Kidney capillary endothelial cell (primary cell): ENCODE measurements around the gene FYB2.

ENCODE experiments used
- DNase-seq: peaks from one replicate; pipeline ENCODE4 v3.0.0-alpha.2; 2018; ENCODE audit warnings: low spot score

FYB2 gene

GRCh38 chr1:56834137-56834900 lies 15.1 kb upstream of the FYB2 start:
- no peak for DNase-seq

GRCh38 chr1:56833088-56833487 lies 13.9 kb upstream of the FYB2 start:
- no peak for DNase-seq

DNA sequence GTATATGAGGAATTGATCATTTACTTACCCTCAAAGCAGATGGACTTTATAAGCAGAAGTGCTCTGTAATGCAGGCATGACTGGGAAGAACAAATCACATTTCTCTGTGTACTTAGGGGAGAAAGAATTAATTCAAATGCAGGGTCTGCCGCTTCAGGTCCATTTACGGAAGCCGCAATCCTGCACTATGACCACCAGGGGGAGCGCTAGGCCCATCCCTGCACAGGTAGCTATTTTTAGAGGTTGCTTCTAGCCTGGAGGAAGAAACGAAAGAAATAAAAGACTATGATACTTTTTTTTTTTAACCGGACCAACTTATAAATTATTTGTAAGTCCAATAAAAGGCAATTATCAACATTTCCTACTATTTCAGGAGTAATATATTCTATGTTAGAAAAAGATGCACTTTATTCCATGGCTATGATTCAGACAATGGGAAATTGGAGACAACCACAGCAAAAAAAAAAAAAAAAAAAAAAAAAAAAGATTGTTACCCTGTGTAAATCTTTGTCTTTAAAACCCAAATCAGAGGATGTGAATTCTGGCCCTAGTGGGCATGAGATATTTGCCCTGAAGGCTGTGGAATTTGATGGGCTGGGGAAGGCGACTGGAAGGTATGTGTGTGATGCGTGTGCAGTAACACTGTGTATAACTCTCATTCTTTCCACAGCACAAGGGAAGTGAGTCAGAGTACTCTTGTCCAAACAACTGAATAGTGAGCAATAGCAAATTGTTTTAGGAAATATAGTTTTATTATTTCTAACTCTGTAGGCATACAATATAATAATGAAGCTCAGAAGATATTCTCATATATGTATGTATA lies 12.9 kb upstream of the FYB2 start:
- DNase-seq, result peak; percentile 89

- DNase-seq, result no peak
Observed at GRCh38 chr1:56830052-56830451, 10.8 kb upstream of the FYB2 start.

DNA sequence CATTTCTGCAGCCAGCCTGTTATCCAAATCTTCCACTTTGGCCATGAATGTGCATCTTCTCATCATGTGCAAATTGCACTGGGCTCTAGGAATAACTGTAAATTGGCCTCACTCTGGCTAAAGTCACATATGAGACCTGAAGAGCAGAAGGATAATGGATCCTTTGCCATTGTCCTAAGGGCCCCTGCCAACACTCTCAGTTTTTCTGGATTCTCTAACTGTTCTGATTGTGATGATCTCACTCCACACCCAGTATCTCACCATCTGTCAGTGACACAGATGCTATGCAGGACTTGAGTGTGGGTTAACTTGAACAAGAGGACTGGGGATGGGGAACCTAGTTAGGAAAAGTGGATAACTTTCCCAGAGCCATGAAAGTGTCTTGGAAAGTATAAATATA lies 8.5 kb upstream of the FYB2 start:
- no peak for DNase-seq

DNA sequence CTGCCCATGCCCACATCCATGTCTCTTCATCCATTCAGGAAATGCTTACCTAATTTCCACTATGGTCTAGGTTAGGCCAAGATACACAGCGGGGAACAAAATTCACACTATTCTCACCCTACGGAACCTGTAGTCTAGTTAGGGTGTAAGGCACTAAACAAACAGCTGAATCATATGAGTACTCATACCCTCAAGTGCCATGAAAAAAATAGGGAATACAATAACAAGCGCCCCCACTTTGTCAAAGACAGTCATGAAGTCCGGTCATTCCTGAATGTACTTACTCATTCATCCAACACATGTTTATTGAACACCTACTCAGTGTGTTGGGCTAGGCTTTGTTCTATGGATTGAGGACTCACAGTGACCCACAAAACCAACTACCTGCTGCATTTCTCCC lies 6.2 kb upstream of the FYB2 start:
- no peak for DNase-seq

- DNase-seq, result no peak
Observed at GRCh38 chr1:56824938-56825337, 5.7 kb upstream of the FYB2 start.

DNA sequence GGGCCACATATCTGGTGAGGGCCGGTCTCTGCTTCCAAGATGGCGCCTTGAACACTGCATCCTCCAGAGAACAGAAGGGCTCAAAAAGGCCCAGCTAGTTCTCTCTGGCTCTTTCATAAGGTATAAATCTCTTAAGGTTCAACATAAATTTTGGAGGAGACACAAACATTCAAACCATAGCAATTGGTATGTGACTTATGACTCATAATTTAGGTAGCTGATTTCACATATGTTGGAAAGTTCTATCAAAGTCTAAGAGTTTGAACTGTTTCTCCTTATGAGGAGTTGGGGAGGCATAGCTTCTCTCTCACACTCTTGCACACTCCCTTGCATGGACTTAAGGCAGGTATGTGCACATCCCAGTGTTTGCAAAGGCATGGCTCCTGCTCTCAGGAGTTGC lies 5.1 kb upstream of the FYB2 start:
- DNase-seq, result no peak

DNA sequence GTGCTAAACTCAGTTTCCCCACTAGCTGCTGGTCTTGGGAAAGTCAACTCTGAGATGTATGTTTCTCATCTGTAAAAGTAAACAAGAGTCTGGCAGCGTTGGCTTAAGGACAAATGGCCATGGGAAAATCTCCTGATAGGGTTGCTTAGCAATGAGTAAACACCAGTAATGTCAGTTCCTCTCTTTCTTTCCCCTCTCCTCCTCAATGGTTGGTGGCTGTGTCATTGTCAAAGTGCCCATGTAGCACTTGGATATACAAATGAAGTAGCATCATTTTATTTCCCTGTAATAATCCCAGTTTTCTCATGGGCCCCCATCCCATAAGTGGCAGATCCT lies 2.2 kb upstream of the FYB2 start:
- no peak for DNase-seq

DNA sequence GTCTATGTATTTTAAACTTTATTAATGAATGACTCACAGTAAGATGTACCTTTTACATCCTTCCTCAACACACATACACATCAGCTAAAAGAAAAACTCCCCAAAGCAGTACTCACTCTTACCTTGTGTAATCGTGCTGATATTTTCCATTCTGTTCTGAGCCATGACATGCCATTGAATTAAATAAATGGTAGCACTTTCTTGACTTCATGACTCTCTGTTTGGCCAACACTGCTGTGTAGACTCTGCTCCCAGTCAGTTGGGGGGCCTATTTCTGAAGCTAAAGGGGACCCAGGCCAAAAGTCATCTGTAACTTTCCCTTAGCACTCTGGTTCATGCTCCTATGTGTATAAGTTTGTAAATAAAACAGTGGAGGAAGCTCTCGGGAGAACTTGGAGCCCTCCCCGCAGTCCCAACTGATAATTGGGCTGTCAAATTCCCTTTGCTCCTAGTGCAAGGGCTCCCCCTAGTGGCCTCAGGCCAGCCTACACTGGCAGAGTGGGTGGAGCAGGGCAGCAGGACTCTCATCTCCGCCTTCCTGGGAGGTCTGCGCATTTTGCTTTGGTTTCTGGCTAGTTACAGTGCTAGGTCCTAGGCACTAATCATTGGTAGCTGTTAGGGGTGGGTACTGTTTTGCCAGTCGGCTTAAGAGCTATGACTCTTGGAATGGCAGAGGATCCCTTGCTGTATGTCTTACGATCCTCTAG lies 1.7 kb upstream of the FYB2 start:
- peak; percentile 76 for DNase-seq

- DNase-seq, result no peak
Observed at GRCh38 chr1:56817716-56818463, 1.3 kb downstream of the FYB2 start.

GRCh38 chr1:56816909-56817308 lies 2.3 kb downstream of the FYB2 start:
- no peak for DNase-seq

GRCh38 chr1:56816264-56816663 lies 2.9 kb downstream of the FYB2 start:
- DNase-seq, result no peak

DNA sequence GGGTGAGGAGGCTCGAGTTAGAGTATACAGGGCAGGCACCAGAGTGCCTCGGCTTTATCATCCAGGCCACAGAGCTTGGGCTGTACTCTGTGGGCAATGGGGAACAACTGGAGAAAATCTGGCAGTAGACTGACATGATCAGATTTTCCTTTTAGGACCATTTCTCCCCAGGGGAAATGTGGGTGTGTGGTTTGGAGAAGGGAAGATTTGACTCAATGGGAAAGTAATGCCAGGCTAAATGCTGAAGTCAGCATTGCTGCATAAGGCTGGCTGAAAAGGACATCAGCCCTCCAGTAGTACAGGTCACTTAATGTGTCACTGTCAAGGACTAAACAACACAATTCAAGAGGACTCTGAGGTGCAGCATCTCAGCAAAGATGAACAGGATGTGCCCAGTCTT lies 5.0 kb downstream of the FYB2 start:
- DNase-seq, result no peak

GRCh38 chr1:56811331-56811730 lies 7.9 kb downstream of the FYB2 start:
- DNase-seq, result no peak

DNA sequence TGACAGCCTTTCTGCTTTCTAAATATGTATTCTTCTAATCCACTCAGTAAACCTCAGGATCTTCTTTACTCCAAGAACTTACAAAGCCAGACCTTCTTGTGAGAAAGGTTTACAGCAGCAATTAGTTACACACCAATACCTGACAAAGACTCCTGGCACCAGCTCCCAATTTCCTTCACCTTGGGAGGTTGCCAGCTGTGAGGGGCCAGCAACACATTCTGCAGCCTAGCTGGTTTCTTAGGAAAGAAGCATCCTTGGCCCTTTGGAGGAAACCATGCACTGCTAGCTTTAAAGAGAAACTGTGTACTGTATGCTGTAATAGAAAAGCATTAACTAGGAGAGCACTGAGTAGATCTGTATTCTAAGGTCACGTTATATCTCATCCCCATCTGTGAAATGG lies 10.8 kb downstream of the FYB2 start:
- DNase-seq, result no peak

DNA sequence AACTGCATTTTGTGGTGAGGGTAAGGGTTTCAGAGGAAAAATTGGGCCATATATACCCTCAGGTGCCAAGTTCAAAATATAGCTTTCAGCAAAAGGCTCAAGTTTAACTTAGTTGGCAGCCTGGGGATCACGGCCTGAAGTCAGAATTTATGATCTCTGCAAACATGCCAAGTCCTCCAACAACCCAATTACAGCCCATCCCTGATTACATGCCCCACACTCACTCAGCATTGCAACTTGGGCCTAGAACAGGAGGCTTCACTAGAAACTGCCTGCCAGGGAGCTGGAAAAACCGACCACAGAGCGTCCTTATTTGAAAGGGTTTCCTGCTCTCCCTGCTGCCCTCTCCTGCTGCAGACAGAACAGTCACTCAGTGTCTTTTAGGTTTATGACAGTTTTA lies 12.4 kb downstream of the FYB2 start:
- no peak for DNase-seq

GRCh38 chr1:56803561-56804156 lies 15.5 kb downstream of the FYB2 start:
- DNase-seq, result no peak

DNA sequence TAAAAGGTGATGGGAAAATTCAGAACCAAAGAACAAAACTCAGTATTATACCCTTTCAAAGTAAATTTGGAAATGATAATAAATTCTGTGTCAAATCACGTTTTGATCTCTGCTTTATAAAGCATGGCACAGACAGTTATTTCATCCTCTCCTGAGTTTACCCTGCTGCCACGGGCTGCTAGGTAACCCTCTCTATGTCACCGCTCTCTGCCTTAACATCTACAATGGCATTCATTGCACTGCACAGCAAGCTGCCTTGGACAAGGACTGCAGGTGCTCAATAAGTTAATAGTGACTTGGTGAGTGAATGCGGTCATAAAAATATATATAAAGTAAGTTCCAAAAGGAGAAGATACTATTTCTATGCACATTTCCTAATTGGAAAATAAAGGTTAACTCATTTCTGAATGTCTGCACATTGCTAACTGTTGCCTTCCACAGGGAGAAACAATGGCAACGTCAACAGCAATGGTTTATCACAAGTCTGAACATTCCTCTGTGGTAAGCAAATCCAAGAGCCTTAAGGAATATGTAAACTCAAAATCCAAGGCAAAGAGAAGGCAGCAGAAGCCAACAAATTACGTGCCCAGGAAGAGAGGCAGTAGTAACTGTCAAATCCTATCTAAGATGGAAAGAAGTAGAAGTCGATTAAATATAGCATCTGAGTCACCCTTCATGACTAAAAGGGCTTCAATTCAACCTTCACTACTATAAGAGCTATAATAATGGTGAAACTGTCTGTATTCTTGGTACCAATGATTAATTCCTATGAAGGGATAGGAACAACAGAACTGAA lies 19.4 kb downstream of the FYB2 start:
- DNase-seq, result no peak

- DNase-seq, result no peak
Observed at GRCh38 chr1:56798053-56798471, 21.1 kb downstream of the FYB2 start.

GRCh38 chr1:56797065-56797685 lies 22.0 kb downstream of the FYB2 start:
- no peak for DNase-seq
